ENCODE data around the gene GPR156.

- TF ChIP-seq CTCF (IDR thresholded peaks at IDR 0.05; ENCODE audit: low read depth, low read length, poor library complexity, severe bottlenecking) (no peak), EZH2phosphoT487 (IDR thresholded peaks at IDR 0.05; ENCODE audit: borderline replicate concordance, low read length) (no peak)
These were observed 19.0 kb downstream of the GPR156 start for GRCh38 chr3:120265989-120266388.
